GM18870 (cell line): ENCODE results near the gene MROH2A.
"Not testable (repeated sequence)": the region's sequence is repeated elsewhere in the genome, so short reads cannot be mapped to it uniquely, and the experiment has no call there.

ENCODE experiments used
- ATAC-seq: cut with Tn5 transposase; IDR thresholded peaks from one replicate; pipeline ENCODE4 v1.9.1; 2021; ENCODE audit warnings: moderate library complexity; ENCODE audit not compliant: unreplicated experiment

Gene MROH2A

DNA sequence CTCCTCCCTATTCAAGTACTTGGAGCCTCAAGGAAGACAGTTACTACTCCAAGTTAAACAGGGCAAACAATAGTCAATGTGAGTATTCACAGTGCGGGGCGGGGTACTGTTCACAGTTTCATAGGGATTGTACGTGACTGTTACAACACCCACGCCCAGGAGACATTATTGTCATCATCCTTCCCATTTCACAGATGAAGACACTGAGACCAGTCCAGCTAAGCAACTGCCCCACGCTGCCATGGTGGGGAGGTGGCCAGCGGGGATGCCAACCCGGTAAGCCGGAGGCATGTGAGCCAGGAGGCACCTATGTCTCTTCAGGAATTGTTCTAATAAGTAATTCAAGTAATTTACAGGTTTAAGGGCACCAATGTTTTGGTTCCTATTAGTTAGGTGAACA, 75.2 kb downstream of the MROH2A start:
- ATAC-seq = no peak

DNA sequence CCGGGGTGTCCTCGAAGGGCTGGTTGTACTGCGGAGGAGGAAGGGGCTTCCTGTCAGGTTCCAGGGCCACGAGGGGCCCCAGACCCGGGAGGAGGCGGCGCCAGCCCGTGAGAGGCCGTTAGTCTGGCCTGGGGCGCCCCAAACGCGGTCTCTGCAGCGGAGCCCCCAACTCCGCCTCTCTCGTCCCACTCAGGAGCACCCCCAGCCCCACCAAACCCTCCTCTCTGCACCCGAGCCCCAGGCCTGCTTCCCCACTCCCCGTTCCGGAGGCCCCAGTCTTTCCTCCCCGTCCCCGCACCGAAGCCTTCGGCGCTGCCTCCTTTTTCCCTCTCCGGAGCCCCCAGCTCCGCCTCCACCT, 75.7 kb downstream of the MROH2A start:
- no peak for ATAC-seq

DNA sequence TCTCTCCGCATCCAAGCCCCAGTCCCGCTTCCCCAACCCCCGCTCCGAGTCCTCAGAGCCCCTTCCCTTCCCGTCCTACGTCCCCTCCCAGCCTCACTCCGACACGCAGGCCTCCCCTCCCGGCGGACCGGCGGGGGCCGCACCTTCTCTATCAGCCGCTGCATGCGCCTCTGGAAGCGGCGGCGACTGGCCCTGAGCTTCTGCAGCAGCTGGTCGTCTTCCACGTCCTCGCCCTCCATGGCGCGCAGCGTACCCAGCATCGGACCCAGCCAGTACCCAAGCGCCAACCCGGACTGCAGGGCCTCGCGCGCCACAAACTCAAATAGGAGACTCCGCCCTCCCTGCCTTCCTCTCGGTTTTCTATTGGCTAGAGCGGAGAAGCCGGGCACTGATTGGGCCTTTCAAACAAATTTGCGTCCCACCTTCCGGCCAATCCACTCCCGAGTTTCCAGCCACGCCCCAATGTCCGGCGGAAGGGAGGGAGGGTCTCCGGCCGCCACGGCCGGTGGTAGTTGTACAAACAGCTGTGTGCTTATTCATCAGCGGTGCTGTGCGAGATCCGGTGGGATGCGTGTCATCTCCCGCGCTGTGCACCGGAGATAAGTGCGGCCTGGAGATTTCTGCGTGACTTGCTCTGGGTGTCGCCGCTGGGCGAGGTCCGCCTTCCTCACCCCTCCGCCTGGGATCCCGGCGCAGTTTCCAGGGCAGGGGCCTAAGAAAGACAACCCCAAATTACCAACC, 76.3 kb downstream of the MROH2A start, which contains the start of gene HJURP:
Gene HJURP (minus strand): TSS at position 295 of the 741 bp plus-strand sequence. CDS start 35 bp downstream, at position 260.
- ATAC-seq = peak; percentile 93

DNA sequence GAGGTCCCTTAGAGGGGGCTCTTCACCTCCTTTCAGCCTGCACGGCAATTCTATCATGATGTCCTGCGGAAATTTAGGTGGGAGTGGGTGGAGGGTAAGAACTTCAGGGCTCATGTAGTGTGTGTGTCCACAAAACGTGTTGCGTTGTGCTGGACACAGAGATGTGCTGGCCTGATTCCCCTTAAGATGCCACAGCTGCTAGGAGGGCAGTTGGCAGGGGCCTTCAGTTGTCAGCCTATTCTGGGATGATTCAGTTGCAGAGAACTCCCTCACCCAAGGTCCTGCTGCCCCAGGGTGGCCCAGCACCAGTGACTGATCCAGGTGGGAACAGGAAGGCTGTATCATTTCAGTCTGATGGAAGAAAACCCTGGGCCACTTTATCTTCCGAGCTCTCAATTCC, 77.2 kb downstream of the MROH2A start:
- ATAC-seq = no peak

DNA sequence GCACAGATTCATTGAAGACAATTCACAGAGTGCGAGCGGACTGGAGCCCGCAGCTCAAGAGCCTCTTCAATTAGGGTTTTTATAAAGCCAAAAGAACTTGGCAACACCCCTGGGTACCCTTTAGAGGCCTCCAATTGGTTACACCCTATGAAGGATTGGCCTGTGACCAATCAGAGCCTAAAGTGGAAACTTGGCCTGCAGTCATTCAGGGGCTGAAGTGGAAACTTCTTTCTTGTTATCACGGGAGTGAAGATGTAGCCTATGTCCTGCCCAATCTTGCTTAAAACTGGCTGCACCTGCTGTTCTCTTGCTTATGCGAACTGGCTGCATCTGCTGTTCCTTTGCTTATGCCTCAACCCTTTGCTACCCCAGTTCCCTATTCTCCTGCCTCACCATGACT, 78.1 kb downstream of the MROH2A start:
- ATAC-seq = no peak

DNA sequence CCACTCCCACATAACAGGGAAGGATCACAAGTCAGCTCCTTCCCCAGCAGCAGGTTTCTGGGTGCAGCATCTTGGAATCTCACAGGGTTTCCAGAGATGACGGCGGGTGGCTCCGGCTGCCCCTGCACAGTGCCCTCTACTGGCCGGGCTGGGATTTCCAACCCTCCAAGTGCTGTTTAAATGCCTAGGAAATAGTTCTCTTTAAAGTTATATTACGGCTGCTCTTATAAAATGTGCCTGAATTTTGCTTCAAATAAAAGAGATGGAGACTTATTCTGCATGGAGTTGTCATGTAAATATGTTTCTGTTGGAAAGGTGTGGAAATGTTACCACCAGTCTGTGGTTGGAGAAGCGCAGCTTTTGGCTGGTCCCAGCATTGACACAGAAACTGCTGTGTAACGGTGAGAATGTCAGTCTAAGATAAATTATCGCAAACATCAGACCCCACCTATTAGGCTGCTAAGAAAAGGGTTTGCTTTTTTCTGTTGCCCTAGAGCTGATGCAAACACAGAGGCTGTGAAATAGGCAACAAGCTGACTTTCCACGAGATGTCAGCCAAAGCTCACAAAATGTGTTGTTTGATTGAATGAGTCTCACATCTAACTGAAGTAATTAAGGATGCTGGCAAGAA, 79.5 kb downstream of the MROH2A start:
- no peak for ATAC-seq

DNA sequence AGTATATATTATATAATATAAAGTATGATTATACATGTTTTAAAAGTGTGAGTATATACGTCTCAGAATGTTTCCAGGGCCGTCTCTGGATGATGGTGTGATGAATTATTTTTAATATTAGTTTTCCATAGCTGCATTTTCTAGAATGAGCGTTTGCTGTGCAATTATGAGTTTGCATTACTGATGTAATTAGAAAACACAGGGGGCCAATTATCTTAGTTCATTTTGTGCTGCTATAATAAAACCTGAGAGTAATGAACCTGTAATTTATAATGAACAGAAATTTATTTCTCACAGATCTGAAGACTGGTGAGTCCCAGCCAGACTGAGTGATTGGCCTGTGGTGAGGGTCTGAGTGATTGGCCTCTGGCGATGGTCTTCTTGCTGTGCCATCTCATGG, 80.2 kb downstream of the MROH2A start:
- no peak for ATAC-seq

DNA sequence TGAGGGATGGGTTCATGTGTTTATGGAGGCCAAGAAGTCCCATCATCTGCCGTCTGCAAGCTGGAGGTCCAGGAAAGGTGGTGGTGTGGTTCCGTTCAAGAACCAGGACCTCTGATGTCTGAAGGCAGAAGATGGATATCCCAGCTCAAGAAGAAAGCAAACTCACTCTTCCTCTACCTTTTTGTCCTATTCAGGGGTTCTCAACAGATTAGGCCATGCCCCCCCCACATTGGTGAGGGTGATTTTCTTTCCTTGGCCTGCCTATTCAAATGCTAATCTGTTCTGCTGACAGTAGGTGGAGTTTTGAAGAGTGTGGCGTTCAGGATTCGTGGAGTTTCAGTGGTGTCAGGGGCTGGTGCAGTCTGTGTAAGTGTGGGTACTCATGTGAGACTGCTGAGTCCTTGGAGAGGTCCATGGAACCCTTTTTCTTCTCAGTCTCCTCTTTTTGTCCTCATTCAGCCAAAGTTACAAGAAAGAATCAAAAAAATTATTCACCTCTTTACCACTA, 84.2 kb downstream of the MROH2A start:
- no peak for ATAC-seq

DNA sequence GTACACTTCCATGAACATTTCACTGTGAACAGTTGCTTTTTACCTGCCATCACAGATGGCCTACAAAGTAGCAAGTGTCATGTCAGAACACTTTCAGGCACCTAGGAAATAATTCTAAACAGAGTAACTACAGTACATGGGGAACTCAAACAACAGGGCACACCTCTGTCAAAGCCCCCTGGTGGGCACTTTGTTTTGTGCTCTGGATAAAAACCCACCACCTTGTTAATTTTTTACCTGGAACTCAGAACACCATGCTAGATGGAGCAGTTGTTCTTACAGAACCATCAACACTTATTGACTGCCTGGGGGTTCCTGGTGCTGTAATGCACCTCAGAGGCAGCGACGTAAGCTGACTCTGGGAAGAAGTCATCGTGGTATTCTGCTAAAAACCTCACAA, 87.7 kb downstream of the MROH2A start:
- ATAC-seq = no peak

DNA sequence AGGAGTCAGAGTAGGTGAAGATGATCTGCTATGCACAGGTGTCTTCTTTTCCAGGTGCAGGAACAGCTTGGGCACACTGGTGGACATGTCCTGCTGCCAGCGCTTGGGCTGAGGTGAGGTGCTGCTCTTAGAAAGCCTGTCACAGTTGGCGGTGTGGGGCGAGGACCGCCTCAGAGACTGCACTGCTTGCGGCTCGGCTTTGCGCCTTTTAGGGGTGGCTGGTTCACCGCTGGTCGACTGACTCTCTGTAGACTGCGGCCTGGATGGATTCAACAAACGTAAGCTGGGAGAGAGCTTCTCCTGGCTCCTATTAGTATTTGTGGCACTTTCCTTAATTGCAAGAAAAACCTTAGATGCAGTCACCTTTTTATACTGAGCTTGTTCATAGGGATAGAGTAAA, 88.3 kb downstream of the MROH2A start:
- ATAC-seq = no peak

DNA sequence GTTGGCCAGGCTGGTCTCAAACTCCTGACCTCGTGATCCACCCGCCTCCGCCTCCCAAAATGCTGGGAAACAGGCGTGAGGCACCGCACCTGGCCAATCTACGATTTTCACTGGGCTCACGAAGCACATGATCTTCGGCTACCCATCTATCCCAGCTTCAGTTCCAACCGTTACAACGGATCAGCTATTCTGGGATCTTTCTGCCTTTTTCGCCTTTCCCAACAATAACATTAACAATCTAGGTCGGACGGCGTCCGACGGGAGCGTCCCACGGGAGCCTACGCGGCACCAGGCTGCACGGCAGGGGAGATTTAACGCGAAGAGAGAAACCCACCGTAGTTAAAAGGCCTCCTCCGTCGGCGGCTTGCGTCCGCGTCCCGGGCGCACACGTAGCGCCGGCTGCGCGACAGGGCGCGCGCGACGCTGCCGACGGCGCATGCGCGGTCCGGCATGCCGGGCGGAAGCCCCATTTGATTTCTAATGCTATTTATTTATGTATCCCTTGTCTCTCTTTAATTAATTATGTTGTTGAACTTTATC, 89.9 kb downstream of the MROH2A start, which contains the start of gene MSL3B:
Gene MSL3B (minus strand): TSS at position 394 of the 540 bp plus-strand sequence.
- ATAC-seq = no peak

DNA sequence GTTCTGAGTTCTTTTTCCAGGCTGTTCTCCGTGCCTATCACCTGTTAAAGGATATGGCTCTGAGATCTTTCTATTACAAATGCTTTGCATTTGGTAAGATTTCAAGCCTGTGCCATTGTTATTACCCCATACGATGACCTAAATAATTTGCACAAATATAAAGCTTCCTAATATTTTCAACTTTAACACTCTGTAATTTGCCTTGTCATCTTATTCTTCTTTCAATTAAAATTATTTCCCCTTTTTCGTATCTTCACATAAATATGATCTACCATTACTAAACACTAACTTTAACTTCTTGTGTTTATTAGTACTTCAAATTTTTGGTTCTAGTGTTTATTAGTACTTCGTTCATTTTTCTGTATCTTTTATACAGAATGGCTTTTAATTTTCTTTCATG, 93.3 kb downstream of the MROH2A start:
- no peak for ATAC-seq

DNA sequence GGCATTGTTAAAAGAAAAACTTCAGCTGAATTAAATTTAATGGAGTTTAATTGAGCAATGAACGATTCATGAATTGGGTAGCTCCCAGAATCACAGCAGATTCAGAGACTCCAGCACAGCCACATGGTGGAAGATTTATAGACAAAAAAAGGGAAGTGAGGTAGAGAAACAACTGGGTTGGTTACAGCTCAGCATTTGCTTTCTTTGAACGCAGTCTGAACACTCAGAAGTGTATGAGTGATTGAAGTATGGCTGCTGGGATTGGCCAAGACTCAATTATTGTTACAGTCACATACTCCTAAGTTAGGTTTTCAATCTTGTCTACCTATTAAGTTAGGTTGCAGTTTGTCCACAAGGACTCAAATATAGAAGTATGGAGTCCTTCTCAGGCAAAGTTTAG, 94.0 kb downstream of the MROH2A start:
- ATAC-seq = not testable (repeated sequence)

DNA sequence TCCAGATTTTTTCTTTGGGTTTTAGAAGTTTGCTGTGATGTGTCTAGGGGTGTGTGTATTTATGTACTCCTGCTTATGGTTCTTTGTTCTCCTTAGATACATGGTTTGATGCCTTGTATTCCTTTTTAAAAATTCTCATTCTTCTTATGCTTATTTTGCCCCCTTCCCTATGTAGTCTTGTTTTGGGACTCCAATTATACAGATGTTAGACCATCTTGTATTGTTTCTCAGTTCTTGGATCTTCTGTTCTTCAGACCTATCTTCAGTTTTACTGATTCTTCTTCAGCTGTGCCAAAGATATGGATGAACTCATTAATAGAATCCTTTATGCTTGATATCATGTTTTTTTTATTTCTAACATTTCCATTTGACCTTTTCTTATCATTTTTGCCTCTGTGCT, 104.2 kb downstream of the MROH2A start:
- ATAC-seq = no peak
